H9 (cell line): ENCODE data around the gene CEMIP. TPM values are rescaled to one million over a fixed set of nuclear protein-coding genes. Genes with fewer than 3 reads are reported as not detected.
A peak's percentile ranks its signal among the peaks of the same experiment; 100 is the strongest.
"Not testable (repeated sequence)": the region's sequence is repeated elsewhere in the genome, so short reads cannot be mapped to it uniquely, and the experiment has no call there.

Experiments used
- DNase-seq: peaks from one replicate; pipeline ENCODE4 v3.0.0-alpha.2; 2017
- H2AFZ ChIP-seq: one replicate; pipeline ENCODE4 v1.6.1; 2013; ENCODE audit warnings: mild to moderate bottlenecking, low read length, control low read depth, moderate library complexity
- H2AK5ac ChIP-seq: 2 replicates; pipeline ENCODE4 v1.6.1; 2013; ENCODE audit warnings: low read length, control low read depth, mixed read lengths; ENCODE audit not compliant: insufficient read length
- H2BK120ac ChIP-seq: one replicate; pipeline ENCODE4 v1.6.1; 2013; ENCODE audit warnings: low read depth, mild to moderate bottlenecking, low read length, control low read depth, inconsistent platforms; ENCODE audit not compliant: poor library complexity, severe bottlenecking
- H2BK12ac ChIP-seq: 2 replicates; pipeline ENCODE4 v1.6.1; 2013; ENCODE audit warnings: low read length, control low read depth, mixed read lengths, low read depth; ENCODE audit not compliant: insufficient read length
- H2BK15ac ChIP-seq: 2 replicates; pipeline ENCODE4 v1.6.1; 2013; ENCODE audit warnings: low read depth, low read length, control low read depth
- H2BK20ac ChIP-seq: one replicate; pipeline ENCODE4 v1.6.1; 2013; ENCODE audit warnings: low read depth, mild to moderate bottlenecking, low read length, control low read depth, inconsistent platforms; ENCODE audit not compliant: poor library complexity, severe bottlenecking
- H2BK5ac ChIP-seq: 2 replicates; pipeline ENCODE4 v1.6.1; 2013; ENCODE audit warnings: low read length, control low read depth, mixed read lengths; ENCODE audit not compliant: insufficient read length
- H3K14ac ChIP-seq: 2 replicates; pipeline ENCODE4 v1.6.1; 2013; ENCODE audit warnings: low read length, control low read depth; ENCODE audit not compliant: insufficient read depth
- H3K18ac ChIP-seq: 2 replicates; pipeline ENCODE4 v1.6.1; 2013; ENCODE audit warnings: low read depth, mild to moderate bottlenecking, mixed read lengths, low read length, control low read depth; ENCODE audit not compliant: insufficient read length
- H3K23ac ChIP-seq: 2 replicates; pipeline ENCODE4 v1.6.1; 2013; ENCODE audit warnings: low read length, control low read depth, mixed read lengths, low read depth; ENCODE audit not compliant: insufficient read length
- H3K23me2 ChIP-seq: 2 replicates; pipeline ENCODE4 v1.6.1; 2013; ENCODE audit warnings: low read depth, mild to moderate bottlenecking, mixed read lengths, low read length, control low read depth; ENCODE audit not compliant: insufficient read length, poor library complexity, severe bottlenecking
- H3K27ac ChIP-seq: 2 replicates; pipeline ENCODE4 v1.5.1; 2013; ENCODE audit warnings: low read length, control low read depth, mixed read lengths, low read depth; ENCODE audit not compliant: insufficient read length
- H3K27me3 ChIP-seq: 2 replicates; pipeline ENCODE4 v1.6.1; 2013; ENCODE audit warnings: low read length, control low read depth, inconsistent platforms; ENCODE audit not compliant: insufficient read depth
- H3K4ac ChIP-seq: 2 replicates; pipeline ENCODE4 v1.6.1; 2013; ENCODE audit warnings: low read depth, mild to moderate bottlenecking, control low read depth, inconsistent platforms, low read length, moderate library complexity
- H3K4me1 ChIP-seq: 2 replicates; pipeline ENCODE4 v1.6.1; 2013; ENCODE audit warnings: low read length, control low read depth, inconsistent platforms; ENCODE audit not compliant: insufficient read depth
- H3K4me2 ChIP-seq: 2 replicates; pipeline ENCODE4 v1.6.1; 2013; ENCODE audit warnings: low read length, control low read depth, mixed read lengths; ENCODE audit not compliant: insufficient read length, insufficient read depth
- H3K56ac ChIP-seq: 2 replicates; pipeline ENCODE4 v1.6.1; 2013; ENCODE audit warnings: low read depth, mild to moderate bottlenecking, mixed read lengths, low read length, control low read depth; ENCODE audit not compliant: insufficient read length
- H3K79me1 ChIP-seq: 2 replicates; pipeline ENCODE4 v1.6.1; 2013; ENCODE audit warnings: low read depth, mild to moderate bottlenecking, moderate library complexity, low read length, control low read depth, inconsistent platforms; ENCODE audit not compliant: insufficient read depth, poor library complexity, severe bottlenecking
- H3K79me2 ChIP-seq: 2 replicates; pipeline ENCODE4 v1.6.1; 2013; ENCODE audit warnings: low read length, control low read depth, inconsistent platforms; ENCODE audit not compliant: insufficient read depth
- H3K9ac ChIP-seq: 2 replicates; pipeline ENCODE4 v1.6.1; 2013; ENCODE audit warnings: low read length, control low read depth, mixed read lengths; ENCODE audit not compliant: insufficient read length; ENCODE audit errors: extremely low read depth
- H3K9me3 ChIP-seq: one replicate; pipeline ENCODE4 v1.6.1; 2013; ENCODE audit warnings: low read depth, low read length, inconsistent platforms; ENCODE audit not compliant: control insufficient read depth
- H3T11ph ChIP-seq: one replicate; pipeline ENCODE4 v1.6.1; 2013; ENCODE audit warnings: mild to moderate bottlenecking, low read length, control low read depth, inconsistent platforms
- H4K20me1 ChIP-seq: one replicate; pipeline ENCODE4 v1.6.1; 2013; ENCODE audit not compliant: control insufficient read depth, insufficient read length, insufficient read depth
- H4K5ac ChIP-seq: 2 replicates; pipeline ENCODE4 v1.6.1; 2013; ENCODE audit warnings: low read depth, mild to moderate bottlenecking, mixed read lengths, low read length, control low read depth; ENCODE audit not compliant: insufficient read length
- H4K8ac ChIP-seq: replicated peaks from 2 replicates; pipeline ENCODE4 v1.6.1; 2013; ENCODE audit warnings: low read length, control low read depth, mixed read lengths, low read depth; ENCODE audit not compliant: insufficient read length
- H4K91ac ChIP-seq: 2 replicates; pipeline ENCODE4 v1.6.1; 2013; ENCODE audit warnings: low read depth, mild to moderate bottlenecking, moderate library complexity, mixed read lengths, low read length, control low read depth; ENCODE audit not compliant: insufficient read length
- H3K27ac Mint-ChIP-seq, 3 experiments: 2 replicates in 2 of 3; 3 replicates in 1 of 3; pipeline ENCODE4 v1.8.0; 2020 to 2021; ENCODE audit warnings: mixed read lengths in 3 of 3, mild to moderate bottlenecking in 1 of 3, moderate library complexity in 1 of 3
- H3K27me3 Mint-ChIP-seq: 2 replicates; pipeline ENCODE4 v1.8.0; 2021; ENCODE audit warnings: low read depth, mild to moderate bottlenecking, moderate library complexity, mixed read lengths
- H3K36me3 Mint-ChIP-seq, 3 experiments: 2 replicates in 2 of 3; 3 replicates in 1 of 3; pipeline ENCODE4 v1.8.0; 2020 to 2021; ENCODE audit warnings: low read depth in 3 of 3, mixed read lengths in 3 of 3; ENCODE audit not compliant: insufficient read depth in 1 of 3
- H3K4me1 Mint-ChIP-seq, 2 experiments: 2 replicates each; pipeline ENCODE4 v1.8.0; 2020; ENCODE audit warnings: mixed read lengths in 2 of 2
- H3K4me3 Mint-ChIP-seq, 2 experiments: 2 replicates in 1 of 2; 3 replicates in 1 of 2; pipeline ENCODE4 v1.8.0; 2020 to 2021; ENCODE audit warnings: mild to moderate bottlenecking in 2 of 2, mixed read lengths in 2 of 2, moderate library complexity in 1 of 2
- H3K9me3 Mint-ChIP-seq, 2 experiments: 2 replicates in 1 of 2; 3 replicates in 1 of 2; pipeline ENCODE4 v1.8.0; 2020; ENCODE audit warnings: mild to moderate bottlenecking in 2 of 2, mixed read lengths in 2 of 2, moderate library complexity in 1 of 2
- CTCF ChIP-seq: fragments of 200-600 bp; sonication (generic); conservative IDR thresholded peaks from 3 replicates; pipeline ENCODE4 v1.8.0; 2021; ENCODE audit warnings: antibody characterized with exemption, mild to moderate bottlenecking
- WGBS: extraction: QIAGEN DNeasy Blood & Tissue Kit; methylation state at CpG from one replicate; pipeline ENCODE4 v1.1.7; 2013; ENCODE audit warnings: missing lambda C conversion rate, low lambda C conversion rate, mixed read lengths; ENCODE audit not compliant: insufficient read length; ENCODE audit errors: extremely low coverage; 5-methylcytosine and 5-hydroxymethylcytosine counted together
- total RNA-seq: library from RNA; stranded (reverse); gene quantifications from 2 replicates; pipeline ENCODE4 v1.2.1, GENCODE V29; 2021

The CEMIP gene
- total RNA-seq, 1 experiment from 2014 or later, result 0.09 TPM

- H3K27me3 Mint-ChIP-seq, result no peaks in the 10 kb centered on the region
- H3K4me3 Mint-ChIP-seq, result no peak overlapping the region; a peak in 1 of 5 replicates
- peak; percentile 75 for DNase-seq
- Histone ChIP-seq H3K4ac (no peak overlapping the region), H3K9ac (no peak overlapping the region), H3K79me1 (no peaks in the 10 kb centered on the region), H2BK20ac (no peak overlapping the region), H3K27ac (peak overlapping the region; percentile 20), H4K5ac (no peak overlapping the region), H2BK5ac (no peak overlapping the region), H2AFZ (no peak overlapping the region), H4K91ac (peak overlapping the region; percentile 5), H3K4me2 (peak overlapping the region; percentile 33), H4K20me1 (no peaks in the 10 kb centered on the region), H3K23ac (no peak overlapping the region), H3K79me2 (0 out of 2 replicates have a peak, but pooled peaks cover 2% of the 10 kb centered on the region), H3K9me3 (no peaks in the 10 kb centered on the region), H3K18ac (peak overlapping the region; percentile 69), H2BK15ac (no peak overlapping the region), H2BK120ac (no peak overlapping the region), H3K23me2 (no peaks in the 10 kb centered on the region), H3K14ac (peak overlapping the region; percentile 42; the same call in 1 of the 2 replicates), H3K27me3 (no peaks in the 10 kb centered on the region), H2AK5ac (peak overlapping the region; percentile 13), H3T11ph (no peak overlapping the region), H4K8ac (no peak overlapping the region), H3K56ac (peak overlapping the region; percentile 40), H2BK12ac (peak overlapping the region; percentile 55), H3K4me1 (peaks cover 3% of the 10 kb centered on the region)
- no peaks in the 10 kb centered on the region; a peak in 1 of 5 replicates for H3K9me3 Mint-ChIP-seq
- WGBS, result no CpG with 5 or more reads among the region's 9 CpGs
- no peak for TF ChIP-seq CTCF
- H3K36me3 Mint-ChIP-seq, result peaks cover 22 to 42% (median 30%) of the 10 kb centered on the region in 3 experiments
- peaks cover 34 to 40% of the 10 kb centered on the region in 2 experiments for H3K4me1 Mint-ChIP-seq
- peak overlapping the region; percentile 74 to 95 (median 88) for H3K27ac Mint-ChIP-seq
Observed at GRCh38 chr15:80953953-80954778, 175.0 kb downstream of the CEMIP start.

GRCh38 chr15:80955571-80956452 is 176.6 kb downstream of the CEMIP start:
- not testable (repeated sequence) for H3K4me1 ChIP-seq, H4K8ac ChIP-seq, H2BK12ac ChIP-seq, H4K91ac ChIP-seq, H3K4me2 ChIP-seq, H3K23me2 ChIP-seq, H4K5ac ChIP-seq, H2BK20ac ChIP-seq, H2BK15ac ChIP-seq, H3K9ac ChIP-seq, H3K4me3 Mint-ChIP-seq, H2AK5ac ChIP-seq, H3T11ph ChIP-seq, H2BK120ac ChIP-seq, H3K27me3 Mint-ChIP-seq, H3K4ac ChIP-seq, H3K9me3 ChIP-seq, H3K14ac ChIP-seq, H3K27ac ChIP-seq, H4K20me1 ChIP-seq, H3K9me3 Mint-ChIP-seq, H3K27me3 ChIP-seq, H2BK5ac ChIP-seq, H2AFZ ChIP-seq, H3K18ac ChIP-seq, H3K56ac ChIP-seq, H3K23ac ChIP-seq, H3K79me2 ChIP-seq, DNase-seq, H3K79me1 ChIP-seq
- peak overlapping the region; percentile 5 to 85 (median 40); a peak in 5 of 7 replicates for H3K27ac Mint-ChIP-seq
- peaks cover 19 to 49% (median 33%) of the 10 kb centered on the region in 3 experiments for H3K36me3 Mint-ChIP-seq
- no CpG with 5 or more reads among the region's 19 CpGs for WGBS
- peaks cover 35 to 40% of the 10 kb centered on the region in 2 experiments for H3K4me1 Mint-ChIP-seq
